HG03575 (cell line): ENCODE measurements around the gene ZNF597.

ENCODE experiments used
- ATAC-seq: cut with Tn5 transposase; IDR thresholded peaks from one replicate; pipeline ENCODE4 v1.9.1; 2021; ENCODE audit not compliant: unreplicated experiment, insufficient number of reproducible peaks, low FRiP score; ENCODE audit errors: extremely low read depth

The ZNF597 gene, protein sequence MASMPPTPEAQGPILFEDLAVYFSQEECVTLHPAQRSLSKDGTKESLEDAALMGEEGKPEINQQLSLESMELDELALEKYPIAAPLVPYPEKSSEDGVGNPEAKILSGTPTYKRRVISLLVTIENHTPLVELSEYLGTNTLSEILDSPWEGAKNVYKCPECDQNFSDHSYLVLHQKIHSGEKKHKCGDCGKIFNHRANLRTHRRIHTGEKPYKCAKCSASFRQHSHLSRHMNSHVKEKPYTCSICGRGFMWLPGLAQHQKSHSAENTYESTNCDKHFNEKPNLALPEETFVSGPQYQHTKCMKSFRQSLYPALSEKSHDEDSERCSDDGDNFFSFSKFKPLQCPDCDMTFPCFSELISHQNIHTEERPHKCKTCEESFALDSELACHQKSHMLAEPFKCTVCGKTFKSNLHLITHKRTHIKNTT

DNA sequence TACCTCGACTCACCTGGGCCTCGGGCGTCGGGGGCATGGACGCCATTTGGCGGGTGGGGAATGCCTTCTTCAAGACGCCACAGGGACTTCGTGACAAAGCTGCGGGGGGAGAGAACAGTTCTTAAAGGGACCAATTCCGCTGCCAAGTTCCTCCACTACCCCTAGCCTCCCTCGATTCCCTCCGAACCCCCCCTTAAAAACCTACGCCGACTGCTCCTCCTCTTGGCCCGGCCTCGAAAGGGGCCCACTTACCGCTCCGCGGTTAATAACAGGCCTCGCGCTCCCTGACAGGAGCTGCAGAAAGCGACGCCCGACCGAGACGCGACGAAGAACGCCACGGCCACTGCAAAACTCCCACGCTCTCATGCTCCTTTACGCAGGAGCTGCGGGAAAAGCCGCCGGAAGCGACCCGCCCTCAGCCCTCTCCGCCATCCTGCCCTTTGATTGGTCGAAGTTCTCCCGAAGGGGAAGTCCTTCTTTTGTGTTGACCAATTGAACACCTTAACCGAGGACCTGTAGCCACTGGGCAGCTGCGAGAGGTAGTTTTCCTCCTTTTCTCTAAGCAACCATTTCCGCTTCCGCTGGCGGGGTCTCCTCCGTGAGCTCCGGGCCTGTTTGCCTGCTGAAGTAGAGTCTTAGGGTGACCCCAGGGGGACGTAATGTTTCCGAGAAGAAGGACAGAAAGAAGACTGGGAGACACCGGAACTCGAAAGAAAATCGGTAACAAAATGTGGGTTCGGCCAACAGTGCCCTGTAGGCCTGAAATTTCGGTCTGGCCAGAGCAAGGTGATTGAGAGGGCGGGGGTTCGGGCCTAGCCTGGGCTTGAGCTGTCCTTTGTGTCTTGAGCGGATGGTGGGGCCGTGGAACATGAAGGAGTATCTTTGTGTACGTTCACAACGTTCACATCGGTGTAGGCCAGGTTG is at the start of gene ZNF597, which contains the start of gene NAA60:
TSS of gene ZNF597 (minus strand) at position 397 of the 924 bp plus-strand sequence. CDS start at position 46, 351 bp downstream.
TSS of gene NAA60 (plus strand) at position 573 of the 924 bp plus-strand sequence. CDS start 32,548 bp downstream, outside the sequence.
- no peak for ATAC-seq

- ATAC-seq: no peak
These were observed 49.1 kb upstream of the ZNF597 start for GRCh38 chr16:3492356-3492755.

- ATAC-seq: no peak
These were observed 47.8 kb upstream of the ZNF597 start for GRCh38 chr16:3490911-3491629.

- no peak for ATAC-seq
These were observed 45.5 kb upstream of the ZNF597 start for GRCh38 chr16:3488801-3489200.

GRCh38 chr16:3487521-3488410 is 44.5 kb upstream of the ZNF597 start:
- ATAC-seq: no peak

- ATAC-seq: no peak
These were observed 43.4 kb upstream of the ZNF597 start for GRCh38 chr16:3486506-3487215.

GRCh38 chr16:3485821-3486505 is 42.7 kb upstream of the ZNF597 start:
- no peak for ATAC-seq

- ATAC-seq: no peak
These were observed 41.9 kb upstream of the ZNF597 start for GRCh38 chr16:3485097-3485745.

GRCh38 chr16:3484318-3485096 is 41.2 kb upstream of the ZNF597 start:
- ATAC-seq: no peak

DNA sequence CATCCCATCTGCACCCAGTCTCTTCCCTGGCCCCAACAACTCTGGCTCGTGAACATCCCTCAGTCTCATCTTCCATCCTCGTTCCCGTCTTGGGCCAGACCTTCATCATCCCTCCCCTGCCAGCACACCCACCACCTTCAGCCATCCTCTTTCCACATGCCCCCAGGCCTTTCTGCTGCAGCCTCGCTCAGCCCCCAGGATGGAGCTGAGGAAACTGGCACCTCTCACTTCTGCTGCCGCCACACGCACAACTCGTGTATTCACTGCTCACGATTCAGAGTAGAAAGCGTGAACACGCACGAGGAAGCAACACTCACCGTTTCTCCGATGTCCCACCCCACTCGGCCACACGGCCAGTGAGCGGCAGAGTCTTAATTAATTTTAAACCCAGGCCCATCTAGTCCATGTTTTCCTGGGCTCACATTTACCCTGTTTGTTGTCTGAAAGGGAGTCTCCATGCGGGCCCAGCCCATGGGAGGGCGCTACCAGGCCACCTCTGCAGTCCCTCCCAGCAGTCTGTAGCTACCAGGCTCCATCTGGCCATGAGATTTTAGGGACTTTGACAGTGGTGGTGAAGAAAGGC is 39.4 kb upstream of the ZNF597 start:
- no peak for ATAC-seq

DNA sequence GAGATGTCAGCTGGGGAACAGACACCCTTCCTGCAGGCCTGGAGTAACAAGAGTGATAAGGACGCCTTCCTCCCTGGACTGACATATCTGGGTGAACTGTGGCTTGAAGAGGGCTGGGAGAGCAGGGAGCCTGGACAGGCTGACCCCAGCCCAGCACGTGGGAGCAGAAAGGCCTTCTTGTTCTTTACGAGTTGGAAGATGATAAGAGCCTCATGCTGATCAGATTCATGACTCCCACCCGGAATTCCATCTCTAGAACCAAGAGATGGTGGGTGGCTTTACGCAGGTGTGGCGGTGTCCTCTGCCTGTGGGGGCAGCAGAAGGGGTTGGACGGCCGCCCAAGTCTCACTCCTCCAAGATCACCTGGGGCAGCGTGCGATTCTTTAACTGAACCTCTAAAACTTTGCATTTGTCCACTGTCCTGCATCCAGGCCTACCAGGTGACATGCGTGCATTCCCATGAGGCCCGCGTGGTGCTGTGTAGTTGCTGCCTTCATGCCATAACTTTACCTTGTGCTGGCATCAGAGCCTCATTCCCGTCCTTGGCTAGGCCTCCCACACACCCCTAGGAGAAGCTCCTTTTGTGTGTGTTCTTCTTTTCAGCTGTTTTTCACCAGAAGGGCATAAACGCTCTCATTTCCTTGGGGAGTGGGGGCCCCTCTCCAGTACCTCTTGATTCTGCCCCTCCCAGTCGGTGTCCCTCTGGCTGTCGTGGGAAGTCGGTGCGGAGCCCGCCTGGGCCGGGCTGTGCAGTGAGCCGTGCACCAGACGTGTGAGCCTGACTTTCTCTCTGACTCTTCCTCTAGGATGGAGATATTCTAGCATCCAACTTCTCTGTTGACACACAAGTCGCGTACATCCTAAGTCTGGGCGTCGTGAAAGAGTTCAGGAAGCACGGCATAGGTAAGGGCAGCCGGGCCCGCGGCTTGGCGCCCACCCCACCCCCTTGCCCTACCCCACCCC is 38.7 kb upstream of the ZNF597 start:
- ATAC-seq: no peak

DNA sequence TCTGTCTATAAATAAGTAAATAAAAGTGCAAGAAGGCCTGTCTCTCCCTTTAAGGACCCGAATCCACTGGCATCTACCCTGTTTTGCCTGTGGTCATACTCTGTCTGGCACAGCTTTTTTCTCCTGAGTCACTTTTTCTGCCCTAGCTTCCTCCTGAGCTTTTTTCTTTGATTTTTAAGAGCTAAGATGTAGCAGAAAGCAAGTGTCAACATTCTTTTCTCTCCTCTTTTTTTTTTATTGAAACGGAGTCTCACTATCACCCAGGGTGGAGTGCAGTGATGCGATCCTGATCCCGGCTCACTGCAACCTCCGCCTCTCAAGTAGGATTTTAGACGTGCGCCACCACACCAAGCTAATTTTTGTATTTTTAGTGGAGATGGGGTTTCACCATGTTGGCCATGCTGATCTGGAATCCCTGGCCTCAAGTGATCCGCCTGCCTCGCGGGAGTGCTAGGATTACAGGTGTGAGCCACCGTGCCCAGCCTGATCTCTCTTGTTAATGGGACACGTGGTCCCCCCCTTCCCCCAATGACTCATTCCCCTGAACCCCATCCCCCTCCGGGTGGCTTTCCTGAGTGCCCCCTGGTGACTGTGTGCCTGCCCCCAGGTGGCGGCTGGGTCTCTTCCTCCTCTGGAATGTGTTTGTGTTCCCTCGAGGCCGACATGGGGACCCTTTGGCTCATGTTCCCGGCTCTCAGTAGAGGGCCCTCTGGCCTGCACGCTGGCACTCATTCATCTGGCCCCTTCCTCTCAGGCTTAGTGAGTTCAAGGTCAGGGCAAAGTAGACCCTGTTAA is 37.8 kb upstream of the ZNF597 start:
- no peak for ATAC-seq

DNA sequence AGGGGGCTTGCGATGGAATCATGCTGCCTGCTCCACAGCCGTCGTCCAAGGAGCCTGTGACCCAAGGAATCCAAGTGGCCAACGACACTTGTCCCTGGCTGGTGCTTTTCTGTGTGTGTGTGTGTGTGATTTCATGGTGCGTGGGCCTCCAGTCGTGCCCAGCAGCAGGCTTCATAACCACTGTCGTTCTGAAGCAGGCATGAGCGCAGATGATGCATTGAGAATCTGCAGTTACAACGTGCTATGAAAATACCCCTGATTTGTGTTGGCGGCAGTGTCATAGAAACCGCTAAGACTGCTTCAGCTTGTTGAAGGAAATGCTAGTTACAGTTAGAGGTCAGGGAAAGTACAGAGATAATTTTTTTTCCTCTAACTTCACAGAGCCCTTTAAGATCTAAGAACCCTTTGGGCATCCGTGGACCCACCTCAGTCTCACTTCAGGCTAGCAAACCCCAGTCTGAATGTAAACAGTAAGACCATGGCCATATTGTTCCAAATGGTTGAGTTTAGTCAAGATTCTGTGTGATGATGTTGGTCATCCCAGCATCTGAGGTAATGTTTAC is 36.4 kb upstream of the ZNF597 start:
- ATAC-seq: no peak
